ENCODE measurements around the gene BSN.

BSN gene

DNA sequence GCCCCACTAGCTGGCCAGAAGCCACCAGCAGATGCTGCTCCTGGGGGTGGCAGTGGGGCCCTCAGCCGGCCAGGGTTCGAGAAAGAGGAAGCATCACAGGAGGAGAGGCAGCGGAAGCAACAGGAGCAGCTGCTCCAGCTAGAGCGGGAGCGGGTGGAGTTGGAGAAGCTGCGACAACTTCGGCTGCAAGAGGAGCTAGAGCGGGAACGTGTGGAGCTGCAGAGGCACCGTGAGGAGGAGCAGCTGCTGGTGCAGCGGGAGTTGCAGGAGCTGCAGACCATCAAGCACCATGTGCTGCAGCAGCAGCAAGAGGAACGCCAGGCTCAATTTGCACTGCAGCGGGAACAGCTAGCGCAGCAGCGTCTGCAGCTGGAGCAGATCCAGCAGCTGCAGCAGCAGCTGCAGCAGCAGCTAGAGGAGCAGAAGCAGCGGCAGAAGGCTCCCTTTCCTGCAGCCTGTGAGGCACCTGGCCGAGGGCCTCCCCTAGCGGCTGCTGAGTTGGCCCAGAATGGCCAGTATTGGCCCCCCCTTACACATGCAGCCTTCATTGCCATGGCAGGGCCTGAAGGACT is 102.3 kb downstream of the BSN start:
- DNase-seq, result no peak

DNA sequence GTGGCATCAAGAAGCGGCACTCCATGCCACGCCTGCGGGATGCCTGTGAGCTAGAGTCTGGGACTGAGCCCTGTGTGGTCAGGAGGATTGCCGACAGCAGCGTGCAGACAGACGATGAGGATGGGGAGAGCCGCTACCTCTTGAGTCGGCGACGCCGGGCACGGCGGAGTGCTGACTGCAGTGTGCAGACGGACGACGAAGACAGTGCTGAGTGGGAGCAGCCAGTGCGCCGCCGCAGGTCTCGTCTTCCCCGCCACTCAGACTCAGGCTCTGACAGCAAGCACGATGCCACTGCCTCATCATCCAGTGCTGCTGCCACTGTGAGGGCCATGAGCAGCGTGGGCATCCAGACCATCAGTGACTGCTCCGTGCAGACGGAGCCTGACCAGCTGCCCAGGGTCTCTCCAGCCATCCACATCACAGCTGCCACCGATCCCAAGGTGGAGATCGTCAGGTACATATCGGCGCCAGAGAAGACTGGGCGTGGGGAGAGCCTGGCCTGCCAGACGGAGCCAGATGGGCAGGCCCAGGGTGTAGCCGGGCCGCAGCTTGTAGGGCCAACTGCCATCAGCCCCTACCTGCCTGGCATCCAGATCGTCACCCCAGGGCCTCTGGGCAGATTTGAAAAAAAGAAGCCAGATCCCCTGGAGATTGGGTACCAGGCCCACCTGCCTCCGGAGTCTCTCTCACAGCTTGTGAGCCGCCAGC is 103.1 kb downstream of the BSN start:
- DNase-seq, result no peak

DNA sequence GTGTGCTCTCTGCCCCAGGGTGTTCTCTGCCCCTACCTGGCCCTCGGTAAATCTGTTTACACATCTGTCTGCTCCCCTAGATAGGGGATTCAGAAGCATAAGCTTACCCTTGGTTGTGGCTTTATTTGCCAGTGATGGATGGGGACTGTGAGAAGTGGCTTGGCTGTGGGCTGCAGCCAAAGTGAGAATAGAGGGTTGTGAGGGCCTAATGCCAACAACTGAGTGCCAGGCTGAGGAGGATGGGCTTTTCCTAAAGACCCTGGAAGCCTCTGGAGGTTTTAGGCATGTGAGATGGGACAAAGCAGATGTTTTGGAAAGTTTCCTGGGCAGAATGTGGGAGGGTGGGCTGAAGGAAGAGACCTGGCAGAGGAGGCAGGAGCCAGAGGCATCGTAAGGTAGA is 104.4 kb downstream of the BSN start:
- DNase-seq, result no peak

DNA sequence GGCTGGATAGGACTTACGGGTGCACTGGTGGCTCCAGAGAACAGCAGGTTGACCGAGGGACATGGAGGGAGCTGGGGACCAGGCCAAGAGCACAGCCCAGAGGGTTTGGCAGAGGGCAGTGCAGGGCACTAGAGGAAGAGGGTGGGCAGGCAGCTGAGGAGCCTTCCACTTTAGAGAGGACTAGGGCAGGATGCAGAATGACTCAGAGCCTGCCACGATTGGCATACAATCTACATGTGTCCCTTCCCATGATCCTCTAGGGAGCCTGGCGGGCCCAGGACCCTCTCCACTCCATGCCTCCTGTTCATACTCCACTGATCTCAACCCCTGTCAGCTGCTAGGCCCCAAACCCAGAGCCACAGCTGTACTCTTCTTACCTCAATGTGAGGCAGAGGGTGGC is 105.5 kb downstream of the BSN start:
- no peak for DNase-seq

DNA sequence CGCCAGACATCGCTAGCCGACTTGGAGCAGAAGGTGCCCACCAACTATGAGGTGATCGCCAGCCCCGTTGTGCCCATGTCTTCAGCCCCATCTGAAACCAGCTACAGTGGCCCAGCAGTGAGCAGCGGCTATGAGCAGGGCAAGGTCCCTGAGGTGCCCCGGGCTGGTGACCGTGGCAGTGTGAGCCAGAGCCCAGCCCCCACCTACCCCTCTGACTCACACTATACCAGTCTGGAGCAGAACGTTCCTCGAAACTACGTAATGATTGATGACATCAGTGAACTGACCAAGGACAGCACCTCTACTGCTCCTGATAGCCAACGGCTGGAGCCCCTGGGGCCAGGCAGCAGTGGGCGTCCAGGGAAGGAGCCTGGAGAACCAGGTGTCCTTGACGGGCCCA is 107.0 kb downstream of the BSN start:
- no peak for DNase-seq

DNA sequence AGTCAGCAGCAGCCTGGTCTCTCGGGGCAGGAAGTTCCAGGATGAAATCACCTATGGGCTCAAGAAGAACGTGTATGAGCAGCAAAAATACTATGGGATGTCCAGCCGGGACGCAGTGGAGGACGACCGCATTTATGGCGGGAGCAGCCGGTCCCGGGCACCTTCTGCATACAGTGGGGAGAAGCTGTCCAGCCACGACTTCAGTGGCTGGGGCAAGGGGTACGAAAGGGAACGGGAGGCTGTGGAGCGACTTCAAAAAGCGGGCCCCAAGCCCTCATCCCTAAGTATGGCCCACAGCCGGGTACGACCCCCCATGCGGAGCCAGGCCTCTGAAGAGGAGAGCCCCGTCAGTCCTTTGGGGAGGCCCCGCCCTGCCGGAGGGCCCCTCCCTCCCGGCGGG is 107.7 kb downstream of the BSN start:
- no peak for DNase-seq

GRCh38 chr3:49662720-49663413 is 108.6 kb downstream of the BSN start:
- DNase-seq, result no peak

GRCh38 chr3:49663831-49664230 is 109.6 kb downstream of the BSN start:
- DNase-seq, result no peak

DNA sequence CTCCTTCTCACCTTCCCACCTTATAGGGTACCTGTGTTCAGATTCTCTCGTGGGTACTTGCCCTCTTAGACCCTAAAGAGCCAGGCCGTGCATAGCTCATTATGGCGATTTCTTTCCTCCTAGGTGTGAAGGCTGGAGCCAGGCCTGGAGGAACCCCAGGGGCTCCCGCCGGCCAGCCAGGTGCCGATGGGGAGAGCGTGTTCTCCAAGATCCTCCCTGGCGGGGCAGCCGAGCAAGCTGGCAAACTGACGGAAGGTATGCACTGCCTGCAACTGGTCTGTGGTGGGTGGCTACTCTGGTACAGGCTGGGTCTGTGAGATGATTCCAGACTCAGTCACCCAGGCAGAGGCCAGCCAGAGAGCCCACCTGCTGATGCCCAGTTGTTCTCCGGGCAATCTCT is 110.0 kb downstream of the BSN start:
- DNase-seq, result no peak

- no peak for DNase-seq
These were observed 111.7 kb downstream of the BSN start for GRCh38 chr3:49665822-49666519.

DNA sequence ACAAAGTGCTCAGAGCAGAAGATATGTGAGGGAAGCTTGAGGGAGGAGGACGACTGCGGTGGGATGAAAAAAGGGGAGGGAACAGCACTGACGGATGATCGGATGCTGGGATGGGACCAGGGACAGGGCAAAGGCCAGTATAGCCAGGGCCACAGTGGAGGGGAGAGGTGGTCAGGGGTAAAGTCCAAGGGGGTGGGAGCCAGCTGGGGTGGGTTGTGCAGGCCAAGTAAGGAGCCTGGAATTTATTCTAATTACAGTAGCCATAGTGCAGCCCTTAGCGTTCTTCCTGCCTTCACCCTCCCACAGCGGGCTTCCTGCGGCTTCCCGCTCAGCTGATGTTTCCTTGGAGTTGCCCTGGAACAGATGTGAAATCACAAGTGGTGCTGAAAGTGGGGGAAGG is 112.3 kb downstream of the BSN start:
- DNase-seq, result no peak

GRCh38 chr3:49667701-49668413 is 113.6 kb downstream of the BSN start:
- DNase-seq, result no peak

DNA sequence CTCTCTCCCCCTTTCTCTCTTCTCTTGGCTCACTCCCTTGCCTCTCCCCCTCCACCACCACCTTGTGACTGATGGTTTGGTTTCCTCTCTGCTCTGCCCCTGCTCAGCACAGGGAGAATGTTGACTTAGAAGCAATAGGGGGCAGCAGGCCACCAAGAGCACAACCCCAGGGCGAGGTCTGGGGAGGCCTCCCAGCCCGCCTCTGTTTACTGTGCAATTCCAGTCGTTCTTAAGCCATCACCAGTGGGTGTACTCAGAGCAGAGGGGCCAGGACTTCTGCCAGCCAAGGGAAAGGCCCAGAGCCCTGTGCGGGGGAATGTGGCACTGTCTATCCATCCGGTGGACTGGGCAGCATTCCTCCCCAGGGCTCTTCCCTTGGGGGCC is 114.1 kb downstream of the BSN start:
- DNase-seq, result no peak

- DNase-seq, result no peak
These were observed 114.6 kb downstream of the BSN start for GRCh38 chr3:49668861-49669260.

DNA sequence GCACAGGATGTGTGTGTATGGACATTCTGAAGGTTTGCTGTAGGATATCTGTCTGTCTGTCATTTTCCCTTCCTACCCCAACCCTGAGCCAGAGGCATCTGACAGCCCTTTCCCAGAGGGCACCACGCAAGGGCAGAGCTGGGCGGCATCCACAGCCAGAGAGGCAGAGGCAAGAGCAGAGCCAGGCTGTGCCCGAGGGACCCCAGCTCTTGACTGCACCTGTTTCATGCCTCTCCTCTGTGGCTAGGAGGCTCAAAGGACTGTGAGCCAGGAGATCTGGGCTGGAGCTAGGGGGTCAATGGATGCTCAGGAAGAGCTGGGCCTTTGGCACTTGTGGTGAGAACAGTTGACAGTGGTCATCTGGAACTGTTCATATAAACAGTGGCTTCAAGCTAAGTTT is 115.1 kb downstream of the BSN start:
- DNase-seq, result no peak

DNA sequence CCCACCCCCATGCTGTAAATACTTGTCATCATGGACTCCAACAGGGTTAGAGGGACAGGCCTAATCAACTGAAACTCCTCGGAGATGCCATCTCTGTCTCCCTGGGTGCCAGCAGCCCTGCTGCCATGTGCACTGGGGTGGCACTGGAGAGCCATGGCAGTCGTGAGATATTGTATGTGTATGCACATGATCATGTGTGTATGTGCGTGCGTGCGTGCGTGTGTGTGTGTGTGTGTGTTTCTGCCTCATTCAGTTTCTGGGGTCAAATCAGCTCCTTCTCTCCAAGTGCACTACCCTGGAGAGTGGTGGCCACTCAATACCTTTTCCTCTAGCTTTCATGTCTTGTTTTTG is 116.6 kb downstream of the BSN start:
- no peak for DNase-seq

DNA sequence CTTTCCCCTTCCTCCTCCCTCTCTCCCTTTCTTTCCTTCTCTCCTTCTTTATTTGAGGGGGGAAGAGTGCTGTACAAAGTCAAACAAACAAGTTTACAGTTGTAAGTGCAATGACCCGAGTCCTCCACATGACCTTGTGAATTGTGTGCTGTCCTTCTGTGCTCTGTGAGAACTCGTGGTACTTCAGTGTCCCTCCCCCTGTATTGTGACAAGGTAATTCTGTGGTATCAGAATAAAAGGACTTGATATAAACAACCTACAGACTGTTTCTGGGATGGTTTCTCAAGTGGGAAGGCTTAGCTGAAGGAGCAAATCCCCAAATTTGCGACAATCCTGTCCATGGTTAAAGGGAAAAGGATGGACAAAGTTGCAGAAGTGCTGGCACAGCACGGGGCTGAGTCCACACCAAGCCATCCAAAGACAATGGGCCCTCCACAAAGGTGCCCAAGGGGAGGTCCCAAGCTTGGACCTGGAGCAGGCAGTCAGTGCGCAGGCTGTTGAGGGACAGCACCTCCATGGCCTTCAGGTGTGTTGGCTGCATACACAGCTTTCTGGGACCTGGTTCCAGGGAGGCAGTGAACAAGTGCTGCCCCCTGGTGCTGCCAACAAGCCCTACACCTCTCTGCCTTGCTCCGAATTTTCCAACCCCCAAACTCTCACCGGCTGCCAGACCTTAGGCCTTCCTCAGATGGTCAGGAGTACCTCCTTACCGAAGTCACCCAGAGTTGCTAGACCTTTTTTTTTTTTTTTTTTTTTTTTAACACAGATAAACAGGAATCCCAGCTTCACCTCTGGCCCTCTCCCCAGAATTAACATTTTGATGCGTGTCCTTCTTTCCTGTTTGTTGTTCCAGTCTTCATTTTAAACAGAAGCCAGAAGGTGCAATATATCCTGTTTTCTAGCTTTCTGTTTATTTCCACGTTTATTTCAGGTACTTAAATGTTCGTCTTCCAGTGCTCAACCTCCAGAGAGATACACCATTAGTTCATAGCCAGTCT is 117.3 kb downstream of the BSN start:
- no peak for DNase-seq

DNA sequence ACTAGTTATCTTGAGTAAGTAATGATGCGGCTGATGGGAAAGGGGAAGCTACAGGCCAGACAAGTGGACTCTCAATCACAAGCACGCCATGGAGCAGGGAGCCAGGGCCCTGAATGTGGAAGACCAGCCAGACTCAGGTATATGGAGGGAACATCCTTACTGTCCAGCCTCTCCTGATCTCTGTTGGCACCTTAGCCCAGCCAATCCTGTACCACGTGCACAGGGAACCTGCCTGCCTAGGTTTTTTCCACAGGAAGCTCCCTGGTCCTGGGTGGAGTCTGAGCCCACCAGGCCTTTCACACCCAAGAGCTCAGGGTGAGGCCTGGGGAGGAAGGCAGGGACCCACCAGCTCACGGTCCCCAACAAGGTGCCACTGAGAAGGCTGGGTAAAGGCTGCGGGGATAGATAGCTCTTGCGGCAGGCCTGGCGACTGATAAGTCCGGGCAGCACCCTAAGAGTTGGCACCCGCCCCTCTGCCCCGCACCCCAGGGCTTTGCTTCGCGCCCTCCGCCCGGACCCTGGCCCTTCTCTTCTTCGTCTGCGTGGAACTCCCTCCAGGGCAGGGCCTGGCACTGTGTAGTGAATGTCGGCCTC is 118.9 kb downstream of the BSN start:
- no peak for DNase-seq

- no peak for DNase-seq
These were observed 119.6 kb downstream of the BSN start, which contains the start of gene APEH for GRCh38 chr3:49673715-49674496. TSS of gene APEH (plus strand) at chr3:49674351. CDS start at chr3:49674402, 51 bp downstream.

- no peak for DNase-seq
These were observed 120.3 kb downstream of the BSN start for GRCh38 chr3:49674497-49674983.

GRCh38 chr3:49675912-49676311 is 121.6 kb downstream of the BSN start:
- no peak for DNase-seq

Data from NCI-H526 treated with DMSO at 0.1 percent for 48 hours (cell line).